Vagina (tissue), 2 donors: ENCODE data around the gene APOBEC3B. TPM values are rescaled to one million over a fixed set of nuclear protein-coding genes. Genes with fewer than 3 reads are reported as not detected.
"Not testable (repeated sequence)": the region's sequence is repeated elsewhere in the genome, so short reads cannot be mapped to it uniquely, and the experiment has no call there.

ENCODE experiments used
- DNase-seq, 2 donors: peaks; one replicate each; pipeline ENCODE4 v3.0.0-alpha.2; 2017; ENCODE audit errors: extremely low spot score in 2 of 2
- H3K27ac ChIP-seq: fragments of 200-600 bp; sonication (generic); one replicate; pipeline ENCODE4 v1.5.1; 2019
- H3K27me3 ChIP-seq: fragments of 200-600 bp; sonication (generic); one replicate; pipeline ENCODE4 v1.5.1; 2019
- H3K36me3 ChIP-seq, 2 donors: fragments of 200-600 bp; sonication (generic); one replicate each; pipeline ENCODE4 v1.5.1; 2017 to 2019
- H3K4me1 ChIP-seq: fragments of 200-600 bp; sonication (generic); one replicate; pipeline ENCODE4 v1.5.1; 2019
- H3K4me3 ChIP-seq, 2 donors: fragments of 200-600 bp; sonication (generic); 1 replicate in 1 of 2; 2 replicates in 1 of 2; pipeline ENCODE4 v1.5.1; 2016 to 2019
- H3K9me3 ChIP-seq: fragments of 200-600 bp; sonication (generic); one replicate; pipeline ENCODE4 v1.5.1; 2019
- CTCF ChIP-seq, 3 experiments: fragments of 450-650 bp in 2 of 3; fragments of 200-600 bp in 1 of 3; sonication (generic) in 1 of 3; IDR thresholded peaks; one replicate each; pipeline ENCODE4 v1.5.1; 2017 to 2019; ENCODE audit warnings: antibody characterized with exemption in 3 of 3, mild to moderate bottlenecking in 2 of 3, moderate library complexity in 2 of 3
- POLR2A ChIP-seq, 2 donors: fragments of 450-650 bp; IDR thresholded peaks; one replicate each; pipeline ENCODE4 v1.6.1; 2017; ENCODE audit warnings: antibody characterized with exemption in 2 of 2, mild to moderate bottlenecking in 2 of 2, moderate library complexity in 2 of 2
- POLR2AphosphoS5 ChIP-seq, 2 donors: sonication (generic); formaldehyde crosslinking; IDR thresholded peaks; one replicate each; pipeline ENCODE4 v1.9.0; 2017; ENCODE audit warnings: antibody characterized with exemption in 2 of 2, mild to moderate bottlenecking in 2 of 2, low read depth in 1 of 2; ENCODE audit not compliant: insufficient read depth in 1 of 2
- intact Hi-C: fragments of 100-400 bp; cut with DNase I; formaldehyde crosslinking; loops from one replicate; pipeline ENCODE4 v1.15.1; 2023
- total RNA-seq: library from RNA; depleted of rRNA; stranded (reverse); fragments of >200 nt; gene quantifications from one replicate; pipeline ENCODE4 v1.2.3, GENCODE V29; 2016

APOBEC3B gene
- total RNA-seq, 1 donor from 2014 or later: not detected

- Histone ChIP-seq H3K9me3 (no peaks in the 10 kb centered on the region), H3K4me3 (peak overlapping the region in 1 of 2 donors; percentile 35), H3K4me1 (no peaks in the 10 kb centered on the region), H3K27ac (no peak overlapping the region), H3K27me3 (no peaks in the 10 kb centered on the region), H3K36me3 (no peaks in the 10 kb centered on the region)
- no peak for TF ChIP-seq POLR2AphosphoS5 (IDR thresholded peaks at IDR 0.05; ENCODE audit: insufficient read depth in 1 of 2, low read depth in 1 of 2)
- no peak for TF ChIP-seq POLR2A (IDR thresholded peaks at IDR 0.05)
- TF ChIP-seq CTCF (IDR thresholded peaks at IDR 0.05): no peak
- intact Hi-C loops: no loop called here
- DNase-seq: no peak
Measured at GRCh38 chr22:38981005-38981991, 849 bp upstream of the APOBEC3B start.

- H3K4me1 ChIP-seq: no peaks in the 10 kb centered on the region
- H3K9me3 ChIP-seq: no peaks in the 10 kb centered on the region
- no peak for DNase-seq
- no peak overlapping the region for H3K27ac ChIP-seq
- H3K36me3 ChIP-seq: no peaks in the 10 kb centered on the region
- TF ChIP-seq POLR2AphosphoS5 (IDR thresholded peaks at IDR 0.05; ENCODE audit: insufficient read depth in 1 of 2, low read depth in 1 of 2): no peak
- no peak for TF ChIP-seq CTCF (IDR thresholded peaks at IDR 0.05)
- TF ChIP-seq POLR2A (IDR thresholded peaks at IDR 0.05): no peak
- H3K27me3 ChIP-seq: no peaks in the 10 kb centered on the region
- intact Hi-C loops: no loop called here
- H3K4me3 ChIP-seq: no peak overlapping the region
Measured at GRCh38 chr22:38984224-38984623, 2.1 kb downstream of the APOBEC3B start.

GRCh38 chr22:38984784-38985757, 2.9 kb downstream of the APOBEC3B start:
- DNase-seq, H3K27me3 ChIP-seq, H3K9me3 ChIP-seq, H3K4me1 ChIP-seq, H3K36me3 ChIP-seq, intact Hi-C loops, H3K4me3 ChIP-seq, H3K27ac ChIP-seq: not testable (repeated sequence)

GRCh38 chr22:38986629-38987028, 4.5 kb downstream of the APOBEC3B start:
- TF ChIP-seq POLR2AphosphoS5 (IDR thresholded peaks at IDR 0.05; ENCODE audit: insufficient read depth in 1 of 2, low read depth in 1 of 2) (no peak), CTCF (IDR thresholded peaks at IDR 0.05) (no peak), POLR2A (IDR thresholded peaks at IDR 0.05) (no peak)

GRCh38 chr22:38987171-38987895, 5.2 kb downstream of the APOBEC3B start:
- intact Hi-C loops: no loop called here
- H3K9me3 ChIP-seq: no peaks in the 10 kb centered on the region

More at GRCh38 chr22:38986629-38987028, 4.5 kb downstream of the APOBEC3B start:
- Histone ChIP-seq H3K27me3 (no peaks in the 10 kb centered on the region), H3K4me1 (no peaks in the 10 kb centered on the region), H3K9me3 (no peaks in the 10 kb centered on the region), H3K4me3 (no peak overlapping the region), H3K27ac (no peak overlapping the region), H3K36me3 (no peaks in the 10 kb centered on the region)
- intact Hi-C loops: no loop called here
- DNase-seq: no peak

More at GRCh38 chr22:38987171-38987895, 5.2 kb downstream of the APOBEC3B start:
- H3K4me3 ChIP-seq: no peak overlapping the region
- H3K27ac ChIP-seq: no peak overlapping the region
- no peaks in the 10 kb centered on the region for H3K4me1 ChIP-seq
- DNase-seq: no peak
- no peaks in the 10 kb centered on the region for H3K36me3 ChIP-seq
- no peak for TF ChIP-seq POLR2A (IDR thresholded peaks at IDR 0.05)
- TF ChIP-seq CTCF (IDR thresholded peaks at IDR 0.05): no peak
- no peak for TF ChIP-seq POLR2AphosphoS5 (IDR thresholded peaks at IDR 0.05; ENCODE audit: insufficient read depth in 1 of 2, low read depth in 1 of 2)
- H3K27me3 ChIP-seq: no peaks in the 10 kb centered on the region
